ENCODE measurements around the gene PTPRT. TPM values are rescaled to one million over a fixed set of nuclear protein-coding genes. Genes with fewer than 3 reads are reported as not detected.

PTPRT gene
- total RNA-seq, 2 donors from 2014 or later: 0.11 to 0.35 TPM

DNA sequence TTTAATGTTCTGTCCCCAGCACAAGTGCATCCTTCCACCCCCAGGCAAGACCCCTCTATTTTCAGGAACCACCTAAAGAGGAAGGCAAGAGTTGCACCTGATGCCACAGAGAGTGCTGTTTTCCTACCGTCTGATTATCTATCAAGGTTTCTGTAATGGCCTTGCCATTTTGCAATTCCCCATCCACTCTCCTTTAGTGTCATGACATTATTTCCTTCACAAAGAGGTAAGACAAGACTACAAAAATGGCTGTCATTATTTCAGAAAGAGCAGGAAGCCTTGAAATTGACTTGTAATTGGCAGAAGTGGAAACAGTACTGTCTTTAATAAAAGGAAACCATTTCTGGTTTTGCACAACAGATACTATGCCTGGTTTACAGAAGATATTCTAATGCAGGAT, 426.7 kb downstream of the PTPRT start:
- H3K9me3 ChIP-seq: peaks cover 0 to 5% of the 10 kb centered on the region in 2 donors
- no peaks in the 10 kb centered on the region for H3K27me3 ChIP-seq
- DNase-seq (ENCODE audit: low spot score): no peak
- no peaks in the 10 kb centered on the region for H3K36me3 ChIP-seq
- no peak overlapping the region for H3K4me3 ChIP-seq
- no peaks in the 10 kb centered on the region for H3K4me1 ChIP-seq
- no peak overlapping the region for H3K27ac ChIP-seq
- TF ChIP-seq, protein P1, sequence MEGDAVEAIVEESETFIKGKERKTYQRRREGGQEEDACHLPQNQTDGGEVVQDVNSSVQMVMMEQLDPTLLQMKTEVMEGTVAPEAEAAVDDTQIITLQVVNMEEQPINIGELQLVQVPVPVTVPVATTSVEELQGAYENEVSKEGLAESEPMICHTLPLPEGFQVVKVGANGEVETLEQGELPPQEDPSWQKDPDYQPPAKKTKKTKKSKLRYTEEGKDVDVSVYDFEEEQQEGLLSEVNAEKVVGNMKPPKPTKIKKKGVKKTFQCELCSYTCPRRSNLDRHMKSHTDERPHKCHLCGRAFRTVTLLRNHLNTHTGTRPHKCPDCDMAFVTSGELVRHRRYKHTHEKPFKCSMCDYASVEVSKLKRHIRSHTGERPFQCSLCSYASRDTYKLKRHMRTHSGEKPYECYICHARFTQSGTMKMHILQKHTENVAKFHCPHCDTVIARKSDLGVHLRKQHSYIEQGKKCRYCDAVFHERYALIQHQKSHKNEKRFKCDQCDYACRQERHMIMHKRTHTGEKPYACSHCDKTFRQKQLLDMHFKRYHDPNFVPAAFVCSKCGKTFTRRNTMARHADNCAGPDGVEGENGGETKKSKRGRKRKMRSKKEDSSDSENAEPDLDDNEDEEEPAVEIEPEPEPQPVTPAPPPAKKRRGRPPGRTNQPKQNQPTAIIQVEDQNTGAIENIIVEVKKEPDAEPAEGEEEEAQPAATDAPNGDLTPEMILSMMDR (IDR thresholded peaks at IDR 0.05): no peak

DNA sequence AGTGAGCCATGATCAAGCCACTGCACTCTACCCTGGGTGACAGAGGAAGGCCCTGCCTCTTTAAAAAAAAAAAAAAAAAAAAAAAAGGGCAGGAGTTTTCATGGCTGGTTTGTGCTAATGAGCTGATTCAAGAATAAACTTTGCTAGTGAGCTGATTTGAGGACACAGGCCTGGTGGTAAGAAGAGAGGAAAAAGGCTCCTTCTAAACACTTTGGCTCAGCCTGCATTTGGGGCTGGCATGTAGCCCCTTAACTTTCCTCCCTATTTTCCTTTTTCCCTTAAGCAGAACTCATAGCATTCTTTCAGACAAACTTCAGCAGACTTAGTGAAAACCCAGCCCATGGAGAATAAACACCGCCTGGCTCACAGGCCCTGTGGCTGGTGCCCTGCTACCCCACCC, 432.7 kb downstream of the PTPRT start:
- TF ChIP-seq, protein P1 (IDR thresholded peaks at IDR 0.05): no peak
- DNase-seq (ENCODE audit: low spot score): no peak
- H3K27ac ChIP-seq: no peak overlapping the region
- no peaks in the 10 kb centered on the region for H3K9me3 ChIP-seq
- no peaks in the 10 kb centered on the region for H3K27me3 ChIP-seq
- H3K4me3 ChIP-seq: no peak overlapping the region
- H3K4me1 ChIP-seq: no peaks in the 10 kb centered on the region
- H3K36me3 ChIP-seq: no peaks in the 10 kb centered on the region

DNA sequence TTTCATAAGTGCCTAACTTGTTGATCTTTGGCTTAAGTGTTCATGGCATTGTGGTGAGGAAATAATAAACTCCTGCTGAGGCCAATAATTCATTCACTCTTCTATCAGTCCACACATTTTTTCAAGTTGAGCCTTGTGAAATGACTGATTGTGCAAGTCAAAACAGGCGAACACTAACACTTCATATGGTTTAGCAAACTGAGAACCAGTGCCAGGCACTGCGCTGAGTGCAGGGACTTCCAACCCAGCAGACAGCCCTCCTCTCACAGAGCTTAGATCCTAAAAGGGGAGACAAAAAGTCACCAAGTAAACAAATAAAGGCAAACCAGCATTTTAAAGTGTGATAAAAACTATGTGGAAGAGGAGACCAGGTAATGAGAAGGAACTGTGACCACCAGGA, 435.0 kb downstream of the PTPRT start:
- Histone ChIP-seq H3K9me3 (no peaks in the 10 kb centered on the region), H3K27ac (no peak overlapping the region), H3K4me1 (no peaks in the 10 kb centered on the region), H3K27me3 (no peaks in the 10 kb centered on the region), H3K4me3 (no peak overlapping the region), H3K36me3 (no peaks in the 10 kb centered on the region)
- TF ChIP-seq, protein P1 (IDR thresholded peaks at IDR 0.05): no peak
- DNase-seq (ENCODE audit: low spot score): no peak

DNA sequence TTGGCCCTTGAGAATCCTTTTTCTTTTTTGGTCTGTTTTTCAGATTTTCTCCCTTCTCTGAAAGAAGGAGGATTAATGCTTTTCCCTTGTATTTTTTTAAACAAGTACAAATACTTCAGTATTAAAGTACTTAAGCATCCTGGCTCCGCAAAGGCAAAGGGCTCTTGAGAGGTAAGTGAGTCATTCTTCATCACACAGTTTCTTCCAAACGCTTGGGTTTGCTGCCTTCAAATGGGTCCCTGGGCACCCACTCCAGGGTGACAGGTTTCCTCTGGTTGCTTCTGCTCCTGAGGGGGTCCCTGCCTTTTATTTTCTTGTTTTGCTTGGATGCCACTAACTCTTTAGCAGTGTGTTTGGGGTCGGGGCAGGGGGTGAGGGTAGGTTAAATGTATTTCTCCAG, 437.1 kb downstream of the PTPRT start:
- H3K9me3 ChIP-seq: no peaks in the 10 kb centered on the region
- DNase-seq (ENCODE audit: low spot score): no peak
- H3K27me3 ChIP-seq: no peaks in the 10 kb centered on the region
- no peak overlapping the region for H3K4me3 ChIP-seq
- TF ChIP-seq, protein P1 (IDR thresholded peaks at IDR 0.05): no peak
- H3K36me3 ChIP-seq: no peaks in the 10 kb centered on the region
- H3K4me1 ChIP-seq: no peaks in the 10 kb centered on the region
- H3K27ac ChIP-seq: no peak overlapping the region

DNA sequence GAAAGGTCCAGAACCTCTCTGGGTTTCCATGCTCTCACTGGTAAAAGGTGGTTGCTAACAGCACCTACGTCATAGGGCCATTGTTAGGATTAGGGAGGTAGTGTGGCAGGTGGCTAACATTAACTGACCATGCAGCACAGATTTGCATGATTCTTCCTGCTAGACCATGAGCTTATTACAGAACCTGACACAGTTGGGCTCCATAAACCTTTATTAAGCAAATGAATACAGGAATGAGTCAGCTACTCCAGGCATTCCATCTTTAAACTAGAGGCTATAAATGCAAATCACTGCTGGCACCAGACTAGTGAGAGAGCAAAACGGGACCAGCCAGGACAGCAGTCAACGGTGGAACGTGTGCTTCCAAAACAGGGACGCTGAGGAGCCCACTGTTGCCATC, 440.1 kb downstream of the PTPRT start:
- no peak for DNase-seq (ENCODE audit: low spot score)
- Histone ChIP-seq H3K9me3 (no peaks in the 10 kb centered on the region), H3K4me3 (no peak overlapping the region), H3K27me3 (no peaks in the 10 kb centered on the region), H3K4me1 (no peaks in the 10 kb centered on the region), H3K27ac (no peak overlapping the region), H3K36me3 (no peaks in the 10 kb centered on the region)
- TF ChIP-seq, protein P1 (IDR thresholded peaks at IDR 0.05): no peak

DNA sequence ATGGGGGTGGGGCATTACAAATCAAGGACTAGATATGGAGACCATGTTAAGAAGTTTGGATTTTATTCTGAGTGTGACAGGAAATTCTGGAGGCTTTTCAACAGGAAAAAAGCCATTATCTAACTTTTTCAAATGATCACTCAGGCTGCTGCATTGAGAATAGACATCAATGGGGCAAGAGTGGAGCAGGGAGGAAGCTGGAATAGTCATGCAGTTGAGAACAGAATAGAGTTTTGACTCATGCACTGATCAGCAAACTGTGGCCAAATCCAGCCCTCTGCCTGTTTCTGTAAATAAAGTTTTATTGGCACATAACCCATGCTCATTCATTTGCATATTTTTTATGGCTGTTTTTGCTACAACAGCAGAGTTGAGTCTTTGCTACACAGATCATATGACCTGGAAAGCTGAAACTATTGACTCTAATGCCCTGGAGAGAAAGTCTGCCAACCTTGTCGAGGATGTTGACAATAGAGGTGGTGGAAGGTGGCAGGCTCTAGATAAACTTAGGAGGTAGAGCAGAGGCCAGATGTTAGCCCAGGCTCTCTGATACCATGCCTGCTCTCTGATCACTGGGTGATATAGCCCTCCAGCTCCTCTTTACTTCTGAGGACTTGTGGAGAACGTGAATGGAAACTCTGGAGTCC, 441.8 kb downstream of the PTPRT start:
- H3K9me3 ChIP-seq: no peaks in the 10 kb centered on the region
- no peak for DNase-seq (ENCODE audit: low spot score)
- H3K36me3 ChIP-seq: no peaks in the 10 kb centered on the region
- TF ChIP-seq, protein P1 (IDR thresholded peaks at IDR 0.05): no peak
- no peaks in the 10 kb centered on the region for H3K4me1 ChIP-seq
- no peaks in the 10 kb centered on the region for H3K27me3 ChIP-seq
- H3K27ac ChIP-seq: no peak overlapping the region
- H3K4me3 ChIP-seq: no peak overlapping the region
